HepG2 (cell line): ENCODE data around the gene ALDH4A1. TPM values are rescaled to one million over a fixed set of nuclear protein-coding genes. Genes with fewer than 3 reads are reported as not detected.

Experiments used
- ATF1 ChIP-seq: IDR thresholded peaks from 2 replicates; pipeline ENCODE4 v1.6.1; 2016; ENCODE audit warnings: mild to moderate bottlenecking, control low read depth
- BRD4 ChIP-seq: sonication (generic); formaldehyde crosslinking; IDR thresholded peaks from 2 replicates; pipeline ENCODE4 v1.4.0; 2020; ENCODE audit warnings: missing genetic modification reagents
- FOXJ3 ChIP-seq: sonication (generic); formaldehyde crosslinking; IDR thresholded peaks from 2 replicates; pipeline ENCODE4 v1.4.0; 2020; ENCODE audit warnings: missing genetic modification reagents, mild to moderate bottlenecking, borderline replicate concordance
- GPN1 ChIP-seq: sonication (generic); formaldehyde crosslinking; IDR thresholded peaks from 2 replicates; pipeline ENCODE4 v1.5.1; 2020; ENCODE audit warnings: missing genetic modification reagents, borderline replicate concordance
- HNRNPLL ChIP-seq: fragments of 200-400 bp; formaldehyde crosslinking; IDR thresholded peaks from 2 replicates; pipeline ENCODE4 v1.6.1; 2017; ENCODE audit warnings: mild to moderate bottlenecking, low read depth, low read length; ENCODE audit not compliant: poor library complexity, severe bottlenecking
- MED1 ChIP-seq: sonication (generic); formaldehyde crosslinking; IDR thresholded peaks from 2 replicates; pipeline ENCODE4 v1.4.0; 2020; ENCODE audit warnings: missing genetic modification reagents
- RBAK ChIP-seq: sonication (generic); formaldehyde crosslinking; IDR thresholded peaks from 2 replicates; pipeline ENCODE4 v1.5.1; 2020; ENCODE audit warnings: mild to moderate bottlenecking, missing genetic modification reagents
- SATB2 ChIP-seq: sonication (generic); formaldehyde crosslinking; IDR thresholded peaks from 2 replicates; pipeline ENCODE4 v1.5.0; 2020; ENCODE audit warnings: missing genetic modification reagents
- SKI ChIP-seq: fragments of 450-650 bp; IDR thresholded peaks from one replicate; pipeline ENCODE4 v1.6.1; 2018; ENCODE audit warnings: mild to moderate bottlenecking; ENCODE audit not compliant: partially characterized antibody
- SRSF4 ChIP-seq: fragments of 200-400 bp; formaldehyde crosslinking; IDR thresholded peaks from one replicate; pipeline ENCODE4 v1.6.1; 2018; ENCODE audit warnings: mild to moderate bottlenecking, low read depth, low read length, moderate library complexity; ENCODE audit not compliant: poor library complexity, severe bottlenecking
- ZEB1 ChIP-seq: IDR thresholded peaks from 2 replicates; pipeline ENCODE4 v1.6.1; 2012; ENCODE audit warnings: mild to moderate bottlenecking, low read depth, inconsistent platforms; ENCODE audit not compliant: insufficient replicate concordance
- ZMYM3 ChIP-seq: sonication (generic); formaldehyde crosslinking; IDR thresholded peaks from 2 replicates; pipeline ENCODE4 v1.5.1; 2020; ENCODE audit warnings: mild to moderate bottlenecking, missing genetic modification reagents
- ZNF124 ChIP-seq: sonication (generic); formaldehyde crosslinking; IDR thresholded peaks from 2 replicates; pipeline ENCODE4 v1.4.0; 2020; ENCODE audit warnings: missing genetic modification reagents
- ZNF446 ChIP-seq: sonication (generic); formaldehyde crosslinking; IDR thresholded peaks from 2 replicates; pipeline ENCODE4 v1.5.0; 2020; ENCODE audit warnings: mild to moderate bottlenecking, missing genetic modification reagents
- ZNF629 ChIP-seq: sonication (generic); formaldehyde crosslinking; conservative IDR thresholded peaks from 2 replicates; pipeline ENCODE4 v1.5.0; 2020; ENCODE audit warnings: missing genetic modification reagents
- ZNF747 ChIP-seq: sonication (generic); formaldehyde crosslinking; IDR thresholded peaks from 2 replicates; pipeline ENCODE4 v1.8.1; 2023; ENCODE audit warnings: missing genetic modification reagents, mild to moderate bottlenecking, borderline replicate concordance
- polyA plus RNA-seq, 8 experiments: library from polyadenylated mRNA; depleted of rRNA in 3 of 8; stranded (reverse) in 7 of 8; unstranded in 1 of 8; fragments of >200 nt; fragmentation: Illumina TruSeq in 4 of 8; extraction: Trizol in 4 of 8; gene quantifications; 2 replicates each; pipeline versions ENCODE4 v1.2.1 to v1.2.3, GENCODE V29; 2011 to 2016; ENCODE audit warnings: low read depth in 4 of 8, missing spikeins in 1 of 8, mixed read lengths in 1 of 8; ENCODE audit not compliant: insufficient read depth in 1 of 8
- total RNA-seq, 5 experiments: library from RNA; depleted of rRNA; stranded (reverse); fragments of >200 nt; fragmentation: Illumina TruSeq; extraction: Trizol; gene quantifications; 2 replicates each; pipeline ENCODE4 v1.2.3, GENCODE V29; 2016; ENCODE audit warnings: low read depth in 1 of 5
- TF ChIP-seq, protein P1 (sequence below): sonication (generic); formaldehyde crosslinking; IDR thresholded peaks from 2 replicates; pipeline ENCODE4 v1.4.0; 2020; ENCODE audit warnings: missing genetic modification reagents, borderline replicate concordance
- TF ChIP-seq, protein P2 (sequence below): sonication (generic); formaldehyde crosslinking; IDR thresholded peaks from 2 replicates; pipeline ENCODE4 v1.5.1; 2020; ENCODE audit warnings: mild to moderate bottlenecking, moderate library complexity, missing genetic modification reagents
- TF ChIP-seq, protein P3 (sequence below): sonication (generic); formaldehyde crosslinking; IDR thresholded peaks from 2 replicates; pipeline ENCODE4 v1.5.0; 2020; ENCODE audit warnings: missing genetic modification reagents
- TF ChIP-seq, protein P4 (sequence below): sonication (generic); formaldehyde crosslinking; IDR thresholded peaks from 2 replicates; pipeline ENCODE4 v1.4.0; 2020; ENCODE audit warnings: mild to moderate bottlenecking, missing genetic modification reagents

ALDH4A1 gene
- total and polyA plus RNA-seq, 2 of the 13 experiments (the other 11 are each of a cell fraction or from before 2014, with no cell fraction given), result 76.4 to 240 TPM

DNA sequence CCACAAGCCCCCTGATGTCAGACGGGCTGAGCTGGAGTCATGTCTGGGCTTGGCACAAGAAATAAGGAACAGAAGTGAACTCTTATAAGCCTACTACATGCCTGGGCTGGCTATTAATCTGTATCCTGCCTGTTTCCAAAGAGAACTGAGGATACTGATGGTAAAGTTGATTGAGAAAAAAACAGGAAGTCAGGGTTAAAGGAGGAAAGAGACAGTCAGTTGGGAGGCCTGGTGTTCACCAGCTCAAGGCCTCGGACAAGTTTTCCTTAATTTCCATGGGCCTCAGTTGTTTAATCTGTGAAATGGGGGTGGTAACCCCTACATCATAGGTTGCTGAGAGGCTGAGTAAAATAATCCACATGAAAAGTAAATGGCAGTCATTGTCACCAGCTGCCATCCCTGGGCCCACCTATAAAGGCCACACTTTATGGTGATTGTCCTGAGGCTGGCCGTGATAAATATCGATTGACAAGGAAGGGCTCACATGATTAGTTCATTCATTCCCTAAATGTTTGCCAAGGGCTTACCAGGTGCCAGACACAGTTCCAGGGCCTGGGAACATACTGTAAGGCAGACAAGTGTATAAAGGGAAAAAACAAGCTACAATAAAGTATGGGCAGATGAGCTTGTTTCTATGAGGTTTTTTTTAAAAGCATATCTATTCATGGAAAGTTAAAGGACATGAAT lies 2.8 kb downstream of the ALDH4A1 start (continued):
- TF ChIP-seq ZNF747, result no peak
- TF ChIP-seq HNRNPLL, result no peak
- 0 out of 2 replicates have a peak, but pooled peaks have one; percentile 30 for TF ChIP-seq SATB2 (CRISPR knock-in tag)
- TF ChIP-seq FOXJ3 (CRISPR knock-in tag), result no peak
- TF ChIP-seq, protein P1, sequence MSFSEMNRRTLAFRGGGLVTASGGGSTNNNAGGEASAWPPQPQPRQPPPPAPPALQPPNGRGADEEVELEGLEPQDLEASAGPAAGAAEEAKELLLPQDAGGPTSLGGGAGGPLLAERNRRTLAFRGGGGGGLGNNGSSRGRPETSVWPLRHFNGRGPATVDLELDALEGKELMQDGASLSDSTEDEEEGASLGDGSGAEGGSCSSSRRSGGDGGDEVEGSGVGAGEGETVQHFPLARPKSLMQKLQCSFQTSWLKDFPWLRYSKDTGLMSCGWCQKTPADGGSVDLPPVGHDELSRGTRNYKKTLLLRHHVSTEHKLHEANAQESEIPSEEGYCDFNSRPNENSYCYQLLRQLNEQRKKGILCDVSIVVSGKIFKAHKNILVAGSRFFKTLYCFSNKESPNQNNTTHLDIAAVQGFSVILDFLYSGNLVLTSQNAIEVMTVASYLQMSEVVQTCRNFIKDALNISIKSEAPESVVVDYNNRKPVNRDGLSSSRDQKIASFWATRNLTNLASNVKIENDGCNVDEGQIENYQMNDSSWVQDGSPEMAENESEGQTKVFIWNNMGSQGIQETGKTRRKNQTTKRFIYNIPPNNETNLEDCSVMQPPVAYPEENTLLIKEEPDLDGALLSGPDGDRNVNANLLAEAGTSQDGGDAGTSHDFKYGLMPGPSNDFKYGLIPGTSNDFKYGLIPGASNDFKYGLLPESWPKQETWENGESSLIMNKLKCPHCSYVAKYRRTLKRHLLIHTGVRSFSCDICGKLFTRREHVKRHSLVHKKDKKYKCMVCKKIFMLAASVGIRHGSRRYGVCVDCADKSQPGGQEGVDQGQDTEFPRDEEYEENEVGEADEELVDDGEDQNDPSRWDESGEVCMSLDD (CRISPR knock-in tag), result no peak
- no peak for TF ChIP-seq ZNF446 (CRISPR knock-in tag)
- no peak for TF ChIP-seq BRD4
- no peak for TF ChIP-seq RBAK (CRISPR knock-in tag)
- TF ChIP-seq MED1 (CRISPR knock-in tag), result no peak
- peak; percentile 77 for TF ChIP-seq ZMYM3
- TF ChIP-seq, protein P2, sequence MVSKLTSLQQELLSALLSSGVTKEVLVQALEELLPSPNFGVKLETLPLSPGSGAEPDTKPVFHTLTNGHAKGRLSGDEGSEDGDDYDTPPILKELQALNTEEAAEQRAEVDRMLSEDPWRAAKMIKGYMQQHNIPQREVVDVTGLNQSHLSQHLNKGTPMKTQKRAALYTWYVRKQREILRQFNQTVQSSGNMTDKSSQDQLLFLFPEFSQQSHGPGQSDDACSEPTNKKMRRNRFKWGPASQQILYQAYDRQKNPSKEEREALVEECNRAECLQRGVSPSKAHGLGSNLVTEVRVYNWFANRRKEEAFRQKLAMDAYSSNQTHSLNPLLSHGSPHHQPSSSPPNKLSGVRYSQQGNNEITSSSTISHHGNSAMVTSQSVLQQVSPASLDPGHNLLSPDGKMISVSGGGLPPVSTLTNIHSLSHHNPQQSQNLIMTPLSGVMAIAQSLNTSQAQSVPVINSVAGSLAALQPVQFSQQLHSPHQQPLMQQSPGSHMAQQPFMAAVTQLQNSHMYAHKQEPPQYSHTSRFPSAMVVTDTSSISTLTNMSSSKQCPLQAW (CRISPR knock-in tag), result no peak
- no peak for TF ChIP-seq ZNF124
- no peak for TF ChIP-seq ZEB1
- TF ChIP-seq, protein P3, sequence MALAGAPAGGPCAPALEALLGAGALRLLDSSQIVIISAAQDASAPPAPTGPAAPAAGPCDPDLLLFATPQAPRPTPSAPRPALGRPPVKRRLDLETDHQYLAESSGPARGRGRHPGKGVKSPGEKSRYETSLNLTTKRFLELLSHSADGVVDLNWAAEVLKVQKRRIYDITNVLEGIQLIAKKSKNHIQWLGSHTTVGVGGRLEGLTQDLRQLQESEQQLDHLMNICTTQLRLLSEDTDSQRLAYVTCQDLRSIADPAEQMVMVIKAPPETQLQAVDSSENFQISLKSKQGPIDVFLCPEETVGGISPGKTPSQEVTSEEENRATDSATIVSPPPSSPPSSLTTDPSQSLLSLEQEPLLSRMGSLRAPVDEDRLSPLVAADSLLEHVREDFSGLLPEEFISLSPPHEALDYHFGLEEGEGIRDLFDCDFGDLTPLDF, result no peak
- no peak for TF ChIP-seq GPN1 (CRISPR knock-in tag)
- no peak for TF ChIP-seq ATF1 (CRISPR knock-in tag)
- no peak for TF ChIP-seq SKI
- no peak for TF ChIP-seq SRSF4
- TF ChIP-seq, protein P4, sequence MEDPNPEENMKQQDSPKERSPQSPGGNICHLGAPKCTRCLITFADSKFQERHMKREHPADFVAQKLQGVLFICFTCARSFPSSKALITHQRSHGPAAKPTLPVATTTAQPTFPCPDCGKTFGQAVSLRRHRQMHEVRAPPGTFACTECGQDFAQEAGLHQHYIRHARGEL (CRISPR knock-in tag), result no peak
- peak; percentile 97 for TF ChIP-seq ZNF629
- TF ChIP-seq, all 625 proteins: peak for 10
